DOHH2 (cell line): ENCODE data around the gene PCGF2.

Experiments
- EZH2phosphoT487 ChIP-seq: fragments of 200-600 bp; sonication (generic); IDR thresholded peaks from 2 replicates; pipeline ENCODE4 v1.6.1; 2017; ENCODE audit warnings: borderline replicate concordance, mild to moderate bottlenecking, antibody characterized with exemption, low read length, moderate library complexity, mixed read lengths
- TF ChIP-seq, protein P1 (sequence below): fragments of 200-600 bp; sonication (generic); IDR thresholded peaks from one replicate; pipeline ENCODE4 v1.5.1; 2014; ENCODE audit warnings: antibody characterized with exemption, mild to moderate bottlenecking, low read depth, low read length; ENCODE audit not compliant: poor library complexity, severe bottlenecking

DNA sequence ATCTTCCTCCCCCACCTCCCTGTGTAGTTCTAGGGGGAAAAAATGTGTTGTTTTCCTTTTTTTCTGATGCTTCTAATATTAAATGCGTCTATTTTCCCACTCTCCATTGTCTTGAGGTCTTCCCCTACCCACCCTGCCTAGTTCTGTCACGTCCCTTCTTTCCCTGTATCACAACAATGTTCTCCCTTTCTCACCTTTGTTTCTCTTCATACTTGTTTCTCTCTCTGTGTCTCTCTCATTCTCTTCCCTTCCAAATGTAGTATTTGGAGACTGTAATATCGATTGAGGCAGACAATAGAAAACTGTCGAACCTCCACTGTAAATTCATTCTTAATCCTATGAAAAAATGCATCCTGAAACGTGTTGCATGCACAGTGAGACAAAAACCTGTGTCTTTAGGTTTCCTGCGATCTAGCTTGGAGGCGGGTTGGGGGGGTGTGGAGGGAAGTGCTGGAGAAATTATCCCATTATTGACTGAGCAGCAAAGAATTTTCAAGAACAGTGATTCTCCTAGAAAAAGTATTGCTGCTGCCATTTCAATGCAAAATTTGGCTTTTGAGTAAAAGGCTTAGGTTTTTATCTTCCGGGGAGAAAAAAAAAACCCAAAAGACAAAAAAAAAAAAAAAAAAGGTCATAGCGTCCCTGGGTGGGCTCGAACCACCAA is 3.1 kb upstream of the PCGF2 start:
- TF ChIP-seq, protein P1, sequence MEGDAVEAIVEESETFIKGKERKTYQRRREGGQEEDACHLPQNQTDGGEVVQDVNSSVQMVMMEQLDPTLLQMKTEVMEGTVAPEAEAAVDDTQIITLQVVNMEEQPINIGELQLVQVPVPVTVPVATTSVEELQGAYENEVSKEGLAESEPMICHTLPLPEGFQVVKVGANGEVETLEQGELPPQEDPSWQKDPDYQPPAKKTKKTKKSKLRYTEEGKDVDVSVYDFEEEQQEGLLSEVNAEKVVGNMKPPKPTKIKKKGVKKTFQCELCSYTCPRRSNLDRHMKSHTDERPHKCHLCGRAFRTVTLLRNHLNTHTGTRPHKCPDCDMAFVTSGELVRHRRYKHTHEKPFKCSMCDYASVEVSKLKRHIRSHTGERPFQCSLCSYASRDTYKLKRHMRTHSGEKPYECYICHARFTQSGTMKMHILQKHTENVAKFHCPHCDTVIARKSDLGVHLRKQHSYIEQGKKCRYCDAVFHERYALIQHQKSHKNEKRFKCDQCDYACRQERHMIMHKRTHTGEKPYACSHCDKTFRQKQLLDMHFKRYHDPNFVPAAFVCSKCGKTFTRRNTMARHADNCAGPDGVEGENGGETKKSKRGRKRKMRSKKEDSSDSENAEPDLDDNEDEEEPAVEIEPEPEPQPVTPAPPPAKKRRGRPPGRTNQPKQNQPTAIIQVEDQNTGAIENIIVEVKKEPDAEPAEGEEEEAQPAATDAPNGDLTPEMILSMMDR = no peak
- no peak for TF ChIP-seq EZH2phosphoT487
